ENCODE results near the gene DDX10.

The DDX10 gene

GRCh38 chr11:108709741-108710140 lies 44.9 kb downstream of the DDX10 start:
- Histone ChIP-seq H3K4me1 (ENCODE audit: control insufficient read depth in 2 of 2, insufficient read depth in 1 of 2, low read depth in 1 of 2, low read length in 2 of 2) (no peaks in the 10 kb centered on the region), H3K4me2 (ENCODE audit: insufficient read depth, low read length, poor library complexity, severe bottlenecking) (no peak overlapping the region), H3K4ac (ENCODE audit: low read length) (no peak overlapping the region), H2BK120ac (ENCODE audit: low read depth, low read length) (no peak overlapping the region), H2BK5ac (ENCODE audit: low read length) (no peak overlapping the region), H2AFZ (ENCODE audit: low read length) (no peak overlapping the region), H3K27ac (replicated peaks; ENCODE audit: low read length) (no peak overlapping the region), H4K8ac (ENCODE audit: low read depth, low read length) (no peak overlapping the region), H2BK15ac (ENCODE audit: low read length) (no peak overlapping the region), H3K9me3 (replicated peaks in 1 of 2; ENCODE audit: control insufficient read depth in 2 of 2, insufficient read depth in 1 of 2, low read depth in 1 of 2, low read length in 2 of 2) (peaks cover 0 to 19% of the 10 kb centered on the region in 2 donors), H4K91ac (ENCODE audit: low read depth, low read length, poor library complexity) (no peak overlapping the region), H3K4me3 (ENCODE audit: low read length in 2 of 2) (no peak overlapping the region), H2AK5ac (ENCODE audit: low read depth, low read length) (no peak overlapping the region), H3K9ac (ENCODE audit: low read depth, low read length, poor library complexity) (no peak overlapping the region), H2BK12ac (ENCODE audit: low read length) (no peak overlapping the region), H3K14ac (ENCODE audit: low read length) (no peak overlapping the region), H3K18ac (ENCODE audit: low read length) (no peak overlapping the region), H3K27me3 (ENCODE audit: control insufficient read depth in 3 of 3, insufficient read depth in 3 of 3, low read depth in 1 of 3, low read length in 3 of 3) (no peaks in the 10 kb centered on the region), H3K79me1 (ENCODE audit: low read depth, low read length) (no peaks in the 10 kb centered on the region), H3K23ac (ENCODE audit: low read depth, low read length, poor library complexity) (no peak overlapping the region), H3K36me3 (replicated peaks in 1 of 2; ENCODE audit: control insufficient read depth in 2 of 2, insufficient read depth in 2 of 2, low read length in 2 of 2) (peaks cover 7 to 45% of the 10 kb centered on the region in 2 donors)
- DNase-seq (ENCODE audit: low spot score) = no peak

DNA sequence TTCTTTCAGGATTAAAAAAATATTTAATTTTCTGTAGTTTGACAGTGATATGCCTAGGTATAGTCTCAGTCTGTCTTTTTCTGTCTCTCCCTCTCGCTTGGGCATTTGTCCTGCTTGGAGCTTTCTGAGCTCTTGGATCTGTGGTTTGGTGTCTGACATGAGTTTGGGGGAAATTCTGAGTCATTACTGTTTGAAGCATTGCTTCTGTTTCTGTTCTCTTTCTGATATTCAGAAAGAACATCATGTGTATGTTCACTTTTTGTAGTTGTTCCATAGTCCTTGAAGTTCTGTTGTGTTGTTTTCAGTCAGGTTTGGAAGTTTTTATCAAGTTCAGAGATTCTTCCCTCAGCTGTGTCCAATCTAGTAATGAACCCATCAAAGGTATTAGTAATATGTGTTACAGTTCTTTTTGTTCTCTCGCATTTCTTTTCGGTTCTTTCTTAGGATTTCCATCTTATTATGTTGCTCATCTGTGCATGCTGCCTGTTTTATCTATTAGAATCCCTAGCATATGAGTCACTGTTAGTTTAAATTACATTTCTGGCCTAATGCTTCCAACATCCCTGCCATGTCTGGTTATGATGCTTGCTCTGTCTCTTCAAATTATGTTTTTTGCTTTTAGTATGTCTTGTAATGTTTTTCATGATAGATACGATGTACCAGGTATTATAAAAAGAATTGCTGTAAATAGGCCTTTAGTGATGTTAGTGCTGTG lies 48.4 kb downstream of the DDX10 start:
- Histone ChIP-seq H2BK120ac (ENCODE audit: low read depth, low read length) (no peak overlapping the region), H2BK12ac (ENCODE audit: low read length) (no peak overlapping the region), H3K27ac (replicated peaks; ENCODE audit: low read length) (no peak overlapping the region), H2AFZ (ENCODE audit: low read length) (no peak overlapping the region), H3K27me3 (ENCODE audit: control insufficient read depth in 3 of 3, insufficient read depth in 3 of 3, low read depth in 1 of 3, low read length in 3 of 3) (no peaks in the 10 kb centered on the region), H4K8ac (ENCODE audit: low read depth, low read length) (no peak overlapping the region), H3K9ac (ENCODE audit: low read depth, low read length, poor library complexity) (no peak overlapping the region), H3K4me3 (ENCODE audit: low read length in 2 of 2) (no peak overlapping the region), H4K91ac (ENCODE audit: low read depth, low read length, poor library complexity) (no peak overlapping the region), H2BK15ac (ENCODE audit: low read length) (no peak overlapping the region), H3K18ac (ENCODE audit: low read length) (no peak overlapping the region), H3K23ac (ENCODE audit: low read depth, low read length, poor library complexity) (no peak overlapping the region), H2AK5ac (ENCODE audit: low read depth, low read length) (no peak overlapping the region), H3K4me2 (ENCODE audit: insufficient read depth, low read length, poor library complexity, severe bottlenecking) (no peak overlapping the region), H3K79me1 (ENCODE audit: low read depth, low read length) (no peaks in the 10 kb centered on the region), H2BK5ac (ENCODE audit: low read length) (no peak overlapping the region), H3K14ac (ENCODE audit: low read length) (no peak overlapping the region), H3K4me1 (ENCODE audit: control insufficient read depth in 2 of 2, insufficient read depth in 1 of 2, low read depth in 1 of 2, low read length in 2 of 2) (no peaks in the 10 kb centered on the region), H3K36me3 (replicated peaks in 1 of 2; ENCODE audit: control insufficient read depth in 2 of 2, insufficient read depth in 2 of 2, low read length in 2 of 2) (peaks cover 2 to 40% of the 10 kb centered on the region in 2 donors), H3K9me3 (replicated peaks in 1 of 2; ENCODE audit: control insufficient read depth in 2 of 2, insufficient read depth in 1 of 2, low read depth in 1 of 2, low read length in 2 of 2) (peaks cover 0 to 9% of the 10 kb centered on the region in 2 donors), H3K4ac (ENCODE audit: low read length) (no peak overlapping the region)
- no peak for DNase-seq (ENCODE audit: low spot score)
- WGBS, 2 donors (ENCODE audit: extremely low coverage in 2 of 2, insufficient read length in 2 of 2, insufficient replicate concordance in 1 of 2) = no CpG with 5 or more reads among the region's 4 CpGs

- H2BK120ac ChIP-seq (ENCODE audit: low read depth, low read length) = no peak overlapping the region
- no peak overlapping the region for H3K23ac ChIP-seq (ENCODE audit: low read depth, low read length, poor library complexity)
- H3K4me1 ChIP-seq (ENCODE audit: control insufficient read depth in 2 of 2, insufficient read depth in 1 of 2, low read depth in 1 of 2, low read length in 2 of 2) = no peaks in the 10 kb centered on the region
- WGBS, 2 donors (ENCODE audit: extremely low coverage in 2 of 2, insufficient read length in 2 of 2, insufficient replicate concordance in 1 of 2) = no CpG with 5 or more reads among the region's 2 CpGs
- no peak overlapping the region for H3K4me2 ChIP-seq (ENCODE audit: insufficient read depth, low read length, poor library complexity, severe bottlenecking)
- H3K79me1 ChIP-seq (ENCODE audit: low read depth, low read length) = no peaks in the 10 kb centered on the region
- H3K4ac ChIP-seq (ENCODE audit: low read length) = no peak overlapping the region
- no peak overlapping the region for H3K9ac ChIP-seq (ENCODE audit: low read depth, low read length, poor library complexity)
- H4K91ac ChIP-seq (ENCODE audit: low read depth, low read length, poor library complexity) = no peak overlapping the region
- no peak overlapping the region for H2BK12ac ChIP-seq (ENCODE audit: low read length)
- no peak overlapping the region for H2AK5ac ChIP-seq (ENCODE audit: low read depth, low read length)
- H3K27me3 ChIP-seq (ENCODE audit: control insufficient read depth in 3 of 3, insufficient read depth in 3 of 3, low read depth in 1 of 3, low read length in 3 of 3) = no peaks in the 10 kb centered on the region
- H4K8ac ChIP-seq (ENCODE audit: low read depth, low read length) = no peak overlapping the region
- H3K18ac ChIP-seq (ENCODE audit: low read length) = no peak overlapping the region
- H2BK5ac ChIP-seq (ENCODE audit: low read length) = no peak overlapping the region
- no peak for DNase-seq (ENCODE audit: low spot score)
- peaks cover 0 to 6% of the 10 kb centered on the region in 2 donors for H3K9me3 ChIP-seq (replicated peaks in 1 of 2; ENCODE audit: control insufficient read depth in 2 of 2, insufficient read depth in 1 of 2, low read depth in 1 of 2, low read length in 2 of 2)
- no peak overlapping the region for H2BK15ac ChIP-seq (ENCODE audit: low read length)
- H3K14ac ChIP-seq (ENCODE audit: low read length) = no peak overlapping the region
- no peak overlapping the region for H3K4me3 ChIP-seq (ENCODE audit: low read length in 2 of 2)
- H2AFZ ChIP-seq (ENCODE audit: low read length) = no peak overlapping the region
- H3K27ac ChIP-seq (replicated peaks; ENCODE audit: low read length) = no peak overlapping the region
- peaks cover 2 to 32% of the 10 kb centered on the region in 2 donors for H3K36me3 ChIP-seq (replicated peaks in 1 of 2; ENCODE audit: control insufficient read depth in 2 of 2, insufficient read depth in 2 of 2, low read length in 2 of 2)
Measured at GRCh38 chr11:108715239-108715638, 50.4 kb downstream of the DDX10 start.

DNA sequence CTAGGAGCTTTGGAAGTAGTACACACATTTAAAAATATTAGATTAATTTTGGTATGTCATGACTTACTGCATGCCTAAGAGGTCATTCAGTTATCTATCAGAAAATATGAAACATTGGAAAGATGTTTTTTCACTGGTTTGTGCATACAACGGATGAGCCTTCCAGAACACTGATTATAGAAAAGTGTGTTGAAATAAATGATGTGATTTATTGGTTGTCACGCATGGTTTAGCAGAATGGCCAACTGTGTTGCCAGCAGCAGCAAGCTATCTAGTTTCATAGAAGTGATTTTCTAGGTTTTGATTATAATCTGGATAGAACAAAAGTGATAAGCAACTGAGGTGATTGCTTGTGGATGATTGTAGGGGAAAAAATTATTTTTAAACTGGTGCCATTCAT lies 53.6 kb downstream of the DDX10 start:
- Histone ChIP-seq H2BK120ac (ENCODE audit: low read depth, low read length) (no peak overlapping the region), H3K23ac (ENCODE audit: low read depth, low read length, poor library complexity) (no peak overlapping the region), H2BK15ac (ENCODE audit: low read length) (no peak overlapping the region), H3K36me3 (replicated peaks in 1 of 2; ENCODE audit: control insufficient read depth in 2 of 2, insufficient read depth in 2 of 2, low read length in 2 of 2) (peaks cover 2 to 34% of the 10 kb centered on the region in 2 donors), H4K91ac (ENCODE audit: low read depth, low read length, poor library complexity) (no peak overlapping the region), H2BK5ac (ENCODE audit: low read length) (no peak overlapping the region), H3K18ac (ENCODE audit: low read length) (no peak overlapping the region), H3K9me3 (replicated peaks in 1 of 2; ENCODE audit: control insufficient read depth in 2 of 2, insufficient read depth in 1 of 2, low read depth in 1 of 2, low read length in 2 of 2) (no peaks in the 10 kb centered on the region), H3K4me1 (ENCODE audit: control insufficient read depth in 2 of 2, insufficient read depth in 1 of 2, low read depth in 1 of 2, low read length in 2 of 2) (no peaks in the 10 kb centered on the region), H3K27me3 (ENCODE audit: control insufficient read depth in 3 of 3, insufficient read depth in 3 of 3, low read depth in 1 of 3, low read length in 3 of 3) (no peaks in the 10 kb centered on the region), H2AK5ac (ENCODE audit: low read depth, low read length) (no peak overlapping the region), H3K79me1 (ENCODE audit: low read depth, low read length) (no peaks in the 10 kb centered on the region), H3K14ac (ENCODE audit: low read length) (no peak overlapping the region), H3K27ac (replicated peaks; ENCODE audit: low read length) (no peak overlapping the region), H3K4me2 (ENCODE audit: insufficient read depth, low read length, poor library complexity, severe bottlenecking) (no peak overlapping the region), H2BK12ac (ENCODE audit: low read length) (no peak overlapping the region), H3K4ac (ENCODE audit: low read length) (no peak overlapping the region), H2AFZ (ENCODE audit: low read length) (no peak overlapping the region), H4K8ac (ENCODE audit: low read depth, low read length) (no peak overlapping the region), H3K9ac (ENCODE audit: low read depth, low read length, poor library complexity) (no peak overlapping the region), H3K4me3 (ENCODE audit: low read length in 2 of 2) (no peak overlapping the region)
- WGBS, 2 donors (ENCODE audit: extremely low coverage in 2 of 2, insufficient read length in 2 of 2, insufficient replicate concordance in 1 of 2) = no CpG with 5 or more reads among the region's 2 CpGs
- no peak for DNase-seq (ENCODE audit: low spot score)

All from neuronal stem cell (in vitro differentiated cells).